ENCODE data around the gene EREG.

DNA sequence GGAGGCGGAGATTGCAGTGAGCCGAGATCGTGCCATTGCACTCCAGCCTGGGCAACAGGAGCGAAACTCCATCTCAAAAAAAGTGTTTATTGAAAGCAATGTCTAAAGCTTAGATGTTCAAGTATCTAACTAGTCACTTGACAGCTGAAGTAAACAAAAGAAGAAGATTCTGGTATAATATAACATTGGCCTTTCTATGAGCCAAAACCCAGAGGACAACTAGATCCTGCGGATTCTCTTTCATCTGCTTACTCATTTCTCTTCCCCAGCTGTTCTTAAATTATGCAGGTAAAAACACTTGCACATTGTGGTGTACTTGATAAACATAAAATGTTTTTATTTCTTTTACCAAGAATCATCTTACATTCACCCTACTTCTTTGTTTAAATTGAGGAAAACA, 55.9 kb downstream of the EREG start:
- TF ChIP-seq YY1 (IDR thresholded peaks at IDR 0.05) = no peak
- no peak for TF ChIP-seq EGR1 (IDR thresholded peaks at IDR 0.05; ENCODE audit: low read depth in 2 of 2)
- TF ChIP-seq, protein P1, sequence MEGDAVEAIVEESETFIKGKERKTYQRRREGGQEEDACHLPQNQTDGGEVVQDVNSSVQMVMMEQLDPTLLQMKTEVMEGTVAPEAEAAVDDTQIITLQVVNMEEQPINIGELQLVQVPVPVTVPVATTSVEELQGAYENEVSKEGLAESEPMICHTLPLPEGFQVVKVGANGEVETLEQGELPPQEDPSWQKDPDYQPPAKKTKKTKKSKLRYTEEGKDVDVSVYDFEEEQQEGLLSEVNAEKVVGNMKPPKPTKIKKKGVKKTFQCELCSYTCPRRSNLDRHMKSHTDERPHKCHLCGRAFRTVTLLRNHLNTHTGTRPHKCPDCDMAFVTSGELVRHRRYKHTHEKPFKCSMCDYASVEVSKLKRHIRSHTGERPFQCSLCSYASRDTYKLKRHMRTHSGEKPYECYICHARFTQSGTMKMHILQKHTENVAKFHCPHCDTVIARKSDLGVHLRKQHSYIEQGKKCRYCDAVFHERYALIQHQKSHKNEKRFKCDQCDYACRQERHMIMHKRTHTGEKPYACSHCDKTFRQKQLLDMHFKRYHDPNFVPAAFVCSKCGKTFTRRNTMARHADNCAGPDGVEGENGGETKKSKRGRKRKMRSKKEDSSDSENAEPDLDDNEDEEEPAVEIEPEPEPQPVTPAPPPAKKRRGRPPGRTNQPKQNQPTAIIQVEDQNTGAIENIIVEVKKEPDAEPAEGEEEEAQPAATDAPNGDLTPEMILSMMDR (IDR thresholded peaks at IDR 0.05; ENCODE audit: low read depth, low read length, missing input control) = no peak
- TF ChIP-seq, protein P2, sequence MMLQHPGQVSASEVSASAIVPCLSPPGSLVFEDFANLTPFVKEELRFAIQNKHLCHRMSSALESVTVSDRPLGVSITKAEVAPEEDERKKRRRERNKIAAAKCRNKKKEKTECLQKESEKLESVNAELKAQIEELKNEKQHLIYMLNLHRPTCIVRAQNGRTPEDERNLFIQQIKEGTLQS (IDR thresholded peaks at IDR 0.05) = no peak
- no peak for TF ChIP-seq MAX (IDR thresholded peaks at IDR 0.05)
- TF ChIP-seq, protein P3, sequence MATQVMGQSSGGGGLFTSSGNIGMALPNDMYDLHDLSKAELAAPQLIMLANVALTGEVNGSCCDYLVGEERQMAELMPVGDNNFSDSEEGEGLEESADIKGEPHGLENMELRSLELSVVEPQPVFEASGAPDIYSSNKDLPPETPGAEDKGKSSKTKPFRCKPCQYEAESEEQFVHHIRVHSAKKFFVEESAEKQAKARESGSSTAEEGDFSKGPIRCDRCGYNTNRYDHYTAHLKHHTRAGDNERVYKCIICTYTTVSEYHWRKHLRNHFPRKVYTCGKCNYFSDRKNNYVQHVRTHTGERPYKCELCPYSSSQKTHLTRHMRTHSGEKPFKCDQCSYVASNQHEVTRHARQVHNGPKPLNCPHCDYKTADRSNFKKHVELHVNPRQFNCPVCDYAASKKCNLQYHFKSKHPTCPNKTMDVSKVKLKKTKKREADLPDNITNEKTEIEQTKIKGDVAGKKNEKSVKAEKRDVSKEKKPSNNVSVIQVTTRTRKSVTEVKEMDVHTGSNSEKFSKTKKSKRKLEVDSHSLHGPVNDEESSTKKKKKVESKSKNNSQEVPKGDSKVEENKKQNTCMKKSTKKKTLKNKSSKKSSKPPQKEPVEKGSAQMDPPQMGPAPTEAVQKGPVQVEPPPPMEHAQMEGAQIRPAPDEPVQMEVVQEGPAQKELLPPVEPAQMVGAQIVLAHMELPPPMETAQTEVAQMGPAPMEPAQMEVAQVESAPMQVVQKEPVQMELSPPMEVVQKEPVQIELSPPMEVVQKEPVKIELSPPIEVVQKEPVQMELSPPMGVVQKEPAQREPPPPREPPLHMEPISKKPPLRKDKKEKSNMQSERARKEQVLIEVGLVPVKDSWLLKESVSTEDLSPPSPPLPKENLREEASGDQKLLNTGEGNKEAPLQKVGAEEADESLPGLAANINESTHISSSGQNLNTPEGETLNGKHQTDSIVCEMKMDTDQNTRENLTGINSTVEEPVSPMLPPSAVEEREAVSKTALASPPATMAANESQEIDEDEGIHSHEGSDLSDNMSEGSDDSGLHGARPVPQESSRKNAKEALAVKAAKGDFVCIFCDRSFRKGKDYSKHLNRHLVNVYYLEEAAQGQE (IDR thresholded peaks at IDR 0.05) = no peak
- TF ChIP-seq RAD21 (IDR thresholded peaks at IDR 0.05) = no peak
- no peak for TF ChIP-seq JUND (IDR thresholded peaks at IDR 0.05)
